HG03280 (cell line): Measurements from ENCODE around the gene RAB6B.

Experiments
- ATAC-seq: cut with Tn5 transposase; IDR thresholded peaks from one replicate; pipeline ENCODE4 v1.9.1; 2021; ENCODE audit warnings: mild to moderate bottlenecking, moderate library complexity; ENCODE audit not compliant: unreplicated experiment

The RAB6B gene

GRCh38 chr3:133881939-133882825 lies 13.5 kb downstream of the RAB6B start:
- no peak for ATAC-seq

GRCh38 chr3:133881492-133881891 lies 14.2 kb downstream of the RAB6B start:
- no peak for ATAC-seq

GRCh38 chr3:133880886-133881455 lies 14.7 kb downstream of the RAB6B start:
- ATAC-seq: no peak

DNA sequence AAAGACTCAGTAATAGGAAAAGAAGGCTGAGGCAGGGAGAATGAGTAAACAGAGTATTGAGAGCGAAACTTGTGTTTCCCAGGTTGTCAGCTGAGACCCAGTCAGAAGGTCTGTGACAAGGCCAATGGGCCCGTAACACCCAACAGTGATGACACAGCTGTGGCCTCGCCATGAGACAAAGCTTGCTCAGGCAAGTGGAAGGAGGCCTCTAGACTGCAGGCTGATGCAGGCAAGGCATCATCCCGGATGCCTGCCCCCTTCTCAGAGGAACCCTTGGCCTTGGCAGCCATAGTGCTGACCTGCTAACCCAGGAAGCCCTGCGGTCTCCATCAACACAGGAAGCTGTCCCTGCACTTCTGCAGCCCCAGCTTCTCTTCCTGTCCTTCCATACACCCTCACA lies 15.4 kb downstream of the RAB6B start:
- no peak for ATAC-seq

DNA sequence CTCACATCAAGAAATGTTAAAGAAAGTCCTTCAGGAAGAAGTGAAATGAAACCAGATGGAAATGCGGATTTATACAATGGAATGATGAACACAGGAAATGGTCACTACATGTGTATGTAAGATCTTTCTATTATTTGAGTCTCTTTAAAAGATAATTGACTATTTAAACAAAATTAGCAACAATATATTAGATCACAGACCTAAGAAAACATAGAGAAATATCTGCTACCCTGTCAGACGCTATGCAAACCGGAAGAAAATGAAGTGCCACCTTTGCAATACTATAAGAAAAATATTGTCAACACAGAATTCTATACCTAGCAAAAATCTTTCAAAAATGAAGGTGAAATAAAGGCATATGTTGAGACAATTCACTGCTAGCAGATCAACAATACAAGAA lies 17.2 kb downstream of the RAB6B start:
- no peak for ATAC-seq

DNA sequence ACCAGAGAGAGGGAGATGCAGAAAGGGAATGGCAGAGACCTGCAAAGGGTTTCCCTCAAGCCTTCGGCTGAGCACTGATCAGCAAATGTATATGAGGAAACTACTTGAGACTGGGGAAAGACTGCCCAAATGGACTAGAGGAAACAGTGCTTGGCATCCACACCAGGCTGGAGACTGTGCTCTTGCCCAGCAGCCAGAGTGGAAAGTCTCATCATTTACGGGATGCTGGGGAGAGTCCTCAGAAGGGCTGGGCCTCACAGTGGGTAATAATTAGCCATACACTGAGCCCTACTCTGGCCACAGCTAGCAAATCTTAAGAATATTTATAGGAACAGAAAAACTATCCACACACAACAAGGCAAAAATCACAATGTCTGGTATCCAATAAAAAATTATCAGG lies 18.5 kb downstream of the RAB6B start:
- no peak for ATAC-seq

DNA sequence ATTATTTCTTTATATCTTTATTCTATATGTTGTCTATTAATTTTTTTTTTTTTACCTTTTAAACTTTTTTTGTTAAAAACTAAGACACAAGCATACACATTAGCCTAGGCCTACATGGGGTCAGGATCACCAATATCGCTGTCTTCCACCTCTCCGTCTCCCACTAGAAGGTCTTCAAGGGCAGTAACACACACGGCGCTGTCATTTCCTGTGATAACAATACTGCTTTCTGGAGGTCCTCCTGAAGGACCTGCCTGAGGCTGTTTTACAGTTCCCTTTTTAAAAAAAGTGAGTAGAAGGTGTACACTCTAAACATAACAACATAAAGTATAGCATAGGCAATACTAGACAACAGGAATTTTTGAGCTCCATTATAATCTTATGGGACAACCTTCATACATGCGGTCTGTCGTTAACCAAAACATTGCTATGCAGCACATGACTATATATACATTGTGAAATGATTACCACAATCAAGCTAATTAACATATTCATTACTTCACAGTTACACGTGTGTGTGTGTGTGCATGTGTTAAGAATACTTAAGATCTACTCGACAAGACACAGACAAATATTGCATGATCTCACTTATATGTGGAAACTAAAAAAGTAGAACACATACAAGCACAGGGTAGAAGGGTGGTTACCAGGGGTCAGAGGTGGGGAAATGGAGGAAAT lies 20.8 kb downstream of the RAB6B start:
- ATAC-seq: no peak

GRCh38 chr3:133874344-133874743 lies 21.3 kb downstream of the RAB6B start:
- ATAC-seq: no peak

DNA sequence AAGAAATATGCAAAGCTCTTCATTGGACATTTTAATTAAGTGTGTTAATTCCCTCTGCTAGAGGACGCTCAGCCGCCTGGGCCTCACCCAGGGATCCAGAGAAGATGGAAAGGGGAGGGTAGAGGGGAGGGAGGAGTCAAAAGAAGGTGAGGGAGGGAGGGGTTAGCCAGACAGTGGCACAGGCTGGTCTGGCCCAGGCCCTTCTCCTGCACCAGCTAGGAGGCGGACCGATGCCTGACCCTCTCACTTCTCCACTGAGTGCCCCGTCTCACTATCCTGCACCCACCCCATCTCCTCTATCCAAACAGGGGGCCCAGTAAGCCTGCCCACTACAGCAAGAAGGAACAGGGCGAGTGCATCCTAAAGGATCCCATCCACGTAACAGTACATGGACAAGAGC lies 22.9 kb downstream of the RAB6B start:
- no peak for ATAC-seq

GRCh38 chr3:133872161-133872560 lies 23.5 kb downstream of the RAB6B start:
- no peak for ATAC-seq

- no peak for ATAC-seq
Measured at GRCh38 chr3:133871368-133872090, 24.2 kb downstream of the RAB6B start.

DNA sequence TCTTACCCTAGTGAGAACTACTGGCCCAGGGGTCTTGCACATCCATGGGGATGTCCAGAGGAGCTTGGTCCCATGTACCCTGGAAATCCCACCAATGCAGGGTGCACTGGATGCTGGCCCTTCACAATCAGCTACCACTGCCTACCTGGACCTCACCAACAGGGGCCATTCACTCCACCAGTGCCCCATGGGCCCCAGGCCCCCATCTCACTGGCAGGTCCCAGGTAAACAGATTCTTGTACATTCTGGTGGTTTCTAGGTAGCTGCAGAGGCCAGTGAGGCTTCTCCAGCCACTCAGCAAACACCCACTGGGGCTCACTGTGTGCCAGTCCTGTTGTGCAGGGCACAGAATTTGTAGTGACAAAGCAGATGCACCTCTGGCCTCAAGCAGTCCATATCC lies 24.9 kb downstream of the RAB6B start:
- no peak for ATAC-seq

DNA sequence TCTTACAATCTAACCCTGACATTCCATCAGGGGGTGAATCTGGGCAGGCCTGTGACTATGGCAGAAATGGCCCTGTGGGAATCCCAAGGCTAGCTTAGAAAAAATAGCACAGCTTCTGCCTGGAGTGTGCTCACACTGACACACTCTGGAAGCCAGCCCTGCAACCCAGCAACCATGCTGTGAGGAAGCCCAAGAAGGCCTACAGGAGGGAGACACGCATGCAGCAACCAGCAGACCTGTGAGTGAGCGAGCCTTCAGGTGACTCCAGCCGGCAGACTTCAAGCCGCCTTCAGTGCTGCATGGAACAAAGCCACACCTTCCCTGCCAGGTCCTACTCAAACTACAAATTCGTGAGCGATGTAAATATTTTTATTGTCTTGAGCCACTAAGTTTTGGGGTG lies 26.1 kb downstream of the RAB6B start:
- no peak for ATAC-seq

GRCh38 chr3:133868758-133869475 lies 26.8 kb downstream of the RAB6B start:
- ATAC-seq: no peak

GRCh38 chr3:133868186-133868585 lies 27.5 kb downstream of the RAB6B start:
- no peak for ATAC-seq

DNA sequence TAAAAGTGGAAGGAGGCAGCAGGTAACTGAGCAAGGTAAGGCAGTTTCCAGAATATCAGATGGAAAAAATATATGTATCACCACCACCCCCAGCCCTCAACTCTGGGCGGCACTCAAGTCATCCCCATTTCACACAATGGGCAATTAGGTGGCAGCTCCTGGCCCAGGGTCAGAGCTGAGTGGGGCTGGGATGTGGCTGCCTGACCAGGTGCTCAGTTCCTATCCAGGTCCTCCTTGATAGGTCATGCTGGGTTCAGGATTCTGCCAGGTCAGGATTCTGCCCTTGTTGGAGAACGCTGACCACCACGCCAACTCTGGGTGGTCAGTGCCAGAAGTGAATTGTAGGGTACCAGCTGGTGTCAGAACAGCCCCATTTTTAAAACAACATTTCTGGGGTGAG lies 29.5 kb downstream of the RAB6B start:
- ATAC-seq: no peak

DNA sequence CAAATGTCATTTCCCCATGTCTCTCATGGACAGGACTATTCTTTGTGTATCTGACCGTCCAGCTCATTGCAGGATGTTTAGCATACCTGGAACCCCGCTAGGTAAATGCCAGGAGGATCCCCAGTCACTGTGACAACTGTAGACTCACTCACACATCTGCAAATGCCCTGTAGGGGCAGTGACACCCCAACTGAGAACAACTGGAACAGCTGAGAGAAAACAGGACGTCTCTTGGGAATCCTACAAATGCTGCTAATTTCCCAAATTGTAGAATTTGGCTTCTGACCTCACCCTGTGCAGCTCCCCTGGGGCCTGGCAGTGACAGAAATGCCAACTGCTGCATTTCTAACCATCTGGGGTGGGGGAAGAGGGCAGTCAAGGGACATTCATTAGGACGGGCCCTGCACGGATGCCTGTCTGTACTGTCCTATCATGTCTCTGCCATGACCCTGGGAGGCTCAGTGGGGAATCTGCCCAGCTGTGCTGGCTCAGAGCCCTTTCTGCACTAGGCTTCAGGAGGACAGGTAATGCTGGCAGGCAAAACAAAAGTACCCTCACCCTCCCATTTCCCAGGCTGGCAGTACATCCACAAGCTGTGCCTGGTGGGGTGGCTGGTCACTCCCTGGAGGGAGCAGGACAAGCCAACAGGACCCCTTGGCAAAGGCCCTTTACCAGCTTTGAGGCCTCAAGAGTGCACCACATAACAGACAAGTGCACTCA lies 30.4 kb downstream of the RAB6B start:
- no peak for ATAC-seq

- ATAC-seq: no peak
Measured at GRCh38 chr3:133864616-133865015, 31.1 kb downstream of the RAB6B start.

DNA sequence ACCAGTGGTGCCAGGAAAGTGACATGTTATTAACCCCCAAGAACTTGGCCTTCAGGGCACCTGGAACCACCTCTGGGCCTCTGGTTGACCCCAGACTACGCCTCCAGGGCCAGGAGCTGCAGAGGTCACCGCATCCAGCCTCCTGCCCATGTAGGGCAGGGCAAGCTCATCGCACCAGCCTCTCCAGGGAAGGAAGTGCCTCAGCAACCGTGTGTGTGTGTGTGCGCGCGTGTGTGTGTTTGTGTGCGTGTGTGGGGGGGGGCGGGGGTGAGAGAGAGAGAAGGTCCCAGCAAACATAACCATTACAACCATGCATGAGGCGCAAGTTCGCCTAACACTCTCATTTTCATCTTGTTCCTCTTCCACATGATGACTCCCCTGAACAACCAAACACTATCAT lies 31.8 kb downstream of the RAB6B start:
- no peak for ATAC-seq

- no peak for ATAC-seq
Measured at GRCh38 chr3:133862161-133862560, 33.5 kb downstream of the RAB6B start.
